ENCODE results near the gene SHISAL2B. TPM values are rescaled to one million over a fixed set of nuclear protein-coding genes. Genes with fewer than 3 reads are reported as not detected.

Gene SHISAL2B
- total RNA-seq, 2 experiments from 2014 or later: not detected

DNA sequence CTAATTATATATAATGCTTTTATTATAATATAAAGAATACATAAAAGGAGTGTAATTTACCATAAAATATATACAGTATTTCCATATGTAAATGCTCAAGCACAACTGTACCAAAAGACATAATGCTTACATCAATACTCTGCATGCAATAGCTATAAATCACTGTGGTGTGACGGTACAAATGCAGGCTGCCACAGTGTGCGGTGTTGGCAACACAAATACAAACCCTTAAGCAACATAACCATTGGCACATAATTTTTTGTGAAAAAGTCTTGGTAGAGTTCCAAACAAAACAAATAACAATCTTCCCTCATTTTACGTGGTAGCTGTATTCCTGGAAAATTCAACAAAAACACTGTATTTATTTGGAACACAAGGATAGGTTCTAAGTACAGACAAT is 1.9 kb upstream of the SHISAL2B start:
- no peaks in the 10 kb centered on the region for H3K9me3 ChIP-seq (ENCODE audit: low read length)
- BruUV-seq (replicated peaks): no TSS peak
- no peak overlapping the region for H2AFZ ChIP-seq (ENCODE audit: low read length)
- no peak for TF ChIP-seq EZH2phosphoT487 (IDR thresholded peaks at IDR 0.05; ENCODE audit: borderline replicate concordance, low read depth, low read length)
- TF ChIP-seq CTCF (conservative IDR thresholded peaks at IDR 0.05; ENCODE audit: low read length): no peak
- CTCF ChIA-PET (ENCODE audit: unreplicated experiment): no interaction called here
- no peaks in the 10 kb centered on the region for H4K20me1 ChIP-seq (ENCODE audit: insufficient read depth, low read length)
- intact Hi-C loops (cut with micrococcal nuclease; ENCODE audit: unreplicated experiment): no loop called here
- H3K4me3 ChIP-seq (ENCODE audit: low read depth, low read length, poor library complexity, severe bottlenecking): no peak overlapping the region
- H3K4me1 ChIP-seq (ENCODE audit: insufficient read depth, low read length, poor library complexity, severe bottlenecking): no peaks in the 10 kb centered on the region
- no peaks in the 10 kb centered on the region for H3K9me2 ChIP-seq (ENCODE audit: insufficient read depth, low read length)
- no peak for DNase-seq (ENCODE audit: low spot score)
- H3K4me2 ChIP-seq (ENCODE audit: low read length): no peak overlapping the region
- H3K79me2 ChIP-seq (ENCODE audit: insufficient read depth, low read depth, low read length): no peaks in the 10 kb centered on the region
- POLR2A ChIA-PET: interaction anchor here (0.5 kb wide), 1 partner anchor 44 kb away, joined by 3 read pairs; no protein-coding TSS in a partner anchor
- no peak overlapping the region for H3K27ac ChIP-seq (ENCODE audit: low read depth, low read length, poor library complexity, severe bottlenecking)
- H3K36me3 ChIP-seq (ENCODE audit: insufficient read depth, low read length): no peaks in the 10 kb centered on the region

DNA sequence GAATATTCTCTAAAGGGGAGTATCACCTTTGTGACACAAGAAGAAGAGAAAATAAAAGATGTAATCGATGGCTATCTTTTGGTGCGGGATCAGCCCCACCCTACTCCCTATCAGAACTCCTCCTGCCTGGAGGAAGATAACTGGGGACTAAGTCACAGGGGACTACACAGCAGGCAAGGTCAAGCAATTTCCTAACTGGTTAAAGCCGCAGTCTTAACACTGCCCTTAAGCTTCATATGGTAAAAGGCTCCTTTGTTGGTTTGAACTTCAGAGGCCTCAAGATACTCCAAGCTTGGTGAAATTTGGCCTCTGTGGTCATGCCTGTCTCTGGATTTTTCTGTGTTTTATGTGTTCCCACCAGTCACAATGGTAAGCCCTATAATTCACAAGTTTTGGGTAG is 1.3 kb upstream of the SHISAL2B start:
- Histone ChIP-seq H3K4me2 (ENCODE audit: low read length) (no peak overlapping the region), H3K79me2 (ENCODE audit: insufficient read depth, low read depth, low read length) (no peaks in the 10 kb centered on the region), H3K4me3 (ENCODE audit: low read depth, low read length, poor library complexity, severe bottlenecking) (no peak overlapping the region), H3K27ac (ENCODE audit: low read depth, low read length, poor library complexity, severe bottlenecking) (no peak overlapping the region), H3K9me2 (ENCODE audit: insufficient read depth, low read length) (no peaks in the 10 kb centered on the region), H3K36me3 (ENCODE audit: insufficient read depth, low read length) (no peaks in the 10 kb centered on the region), H3K9me3 (ENCODE audit: low read length) (no peaks in the 10 kb centered on the region), H4K20me1 (ENCODE audit: insufficient read depth, low read length) (no peaks in the 10 kb centered on the region), H3K4me1 (ENCODE audit: insufficient read depth, low read length, poor library complexity, severe bottlenecking) (no peaks in the 10 kb centered on the region), H2AFZ (ENCODE audit: low read length) (no peak overlapping the region)
- ChIA-PET CTCF (ENCODE audit: unreplicated experiment) (no interaction called here), POLR2A (interaction anchor here (0.5 kb wide), 1 partner anchor 44 kb away, joined by 3 read pairs; no protein-coding TSS in a partner anchor)
- no TSS peak for BruUV-seq (replicated peaks)
- no peak for TF ChIP-seq CTCF (conservative IDR thresholded peaks at IDR 0.05; ENCODE audit: low read length)
- TF ChIP-seq EZH2phosphoT487 (IDR thresholded peaks at IDR 0.05; ENCODE audit: borderline replicate concordance, low read depth, low read length): no peak
- intact Hi-C loops (cut with micrococcal nuclease; ENCODE audit: unreplicated experiment): no loop called here
- no peak for DNase-seq (ENCODE audit: low spot score)

- ChIA-PET CTCF (ENCODE audit: unreplicated experiment) (no interaction called here), POLR2A (no interaction called here)
- no peaks in the 10 kb centered on the region for H3K9me2 ChIP-seq (ENCODE audit: insufficient read depth, low read length)
- H3K27ac ChIP-seq (ENCODE audit: low read depth, low read length, poor library complexity, severe bottlenecking): no peak overlapping the region
- DNase-seq (ENCODE audit: low spot score): no peak
- H3K4me2 ChIP-seq (ENCODE audit: low read length): no peak overlapping the region
- no peak overlapping the region for H2AFZ ChIP-seq (ENCODE audit: low read length)
- TF ChIP-seq CTCF (conservative IDR thresholded peaks at IDR 0.05; ENCODE audit: low read length) (no peak), EZH2phosphoT487 (IDR thresholded peaks at IDR 0.05; ENCODE audit: borderline replicate concordance, low read depth, low read length) (no peak)
- intact Hi-C loops (cut with micrococcal nuclease; ENCODE audit: unreplicated experiment): no loop called here
- no peaks in the 10 kb centered on the region for H4K20me1 ChIP-seq (ENCODE audit: insufficient read depth, low read length)
- no peaks in the 10 kb centered on the region for H3K36me3 ChIP-seq (ENCODE audit: insufficient read depth, low read length)
- no TSS peak for BruUV-seq (replicated peaks)
- H3K9me3 ChIP-seq (ENCODE audit: low read length): no peaks in the 10 kb centered on the region
- H3K79me2 ChIP-seq (ENCODE audit: insufficient read depth, low read depth, low read length): no peaks in the 10 kb centered on the region
- H3K4me3 ChIP-seq (ENCODE audit: low read depth, low read length, poor library complexity, severe bottlenecking): no peak overlapping the region
- no peaks in the 10 kb centered on the region for H3K4me1 ChIP-seq (ENCODE audit: insufficient read depth, low read length, poor library complexity, severe bottlenecking)
Observed at GRCh38 chr5:64690104-64690416, 243 bp upstream of the SHISAL2B start.
